Neural cell (in vitro differentiated cells): Measurements from ENCODE around the gene FNBP1L. TPM values are rescaled to one million over a fixed set of nuclear protein-coding genes. Genes with fewer than 3 reads are reported as not detected.

Experiments
- H2AFZ ChIP-seq: fragments of 200-600, 300-800 bp; sonication (generic), shearing (Covaris generic); 2 replicates; pipeline ENCODE4 v1.6.0; 2014; ENCODE audit warnings: low read depth, mild to moderate bottlenecking, antibody characterized with exemption, low read length, moderate library complexity
- H3F3A ChIP-seq: fragments of 200-600 bp; shearing (Covaris generic); 2 replicates; pipeline ENCODE4 v1.6.1; 2016; ENCODE audit warnings: mild to moderate bottlenecking, moderate library complexity, mixed read lengths, antibody characterized with exemption, low read length; ENCODE audit not compliant: insufficient read depth, poor library complexity, severe bottlenecking
- H3K27ac ChIP-seq: fragments of 200-600, 300-800 bp; sonication (generic), shearing (Covaris generic); 2 replicates; pipeline ENCODE4 v1.5.1; 2014; ENCODE audit warnings: mild to moderate bottlenecking, low read length, moderate library complexity
- H3K27me3 ChIP-seq: fragments of 300-800, 200-600 bp; sonication (generic), shearing (Covaris generic); 2 replicates; pipeline ENCODE4 v1.6.0; 2014; ENCODE audit warnings: mild to moderate bottlenecking, low read depth, low read length, moderate library complexity; ENCODE audit not compliant: insufficient read depth
- H3K36me3 ChIP-seq: fragments of 300-800, 200-600 bp; sonication (generic), shearing (Covaris generic); 2 replicates; pipeline ENCODE4 v1.5.1; 2014; ENCODE audit warnings: mild to moderate bottlenecking, antibody characterized with exemption, low read length, moderate library complexity; ENCODE audit not compliant: insufficient read depth
- H3K4me2 ChIP-seq: fragments of 300-800, 200-600 bp; sonication (generic), shearing (Covaris generic); 2 replicates; pipeline ENCODE4 v1.6.0; 2014; ENCODE audit warnings: mild to moderate bottlenecking, low read length
- H3K4me3 ChIP-seq: fragments of 300-800, 200-600 bp; sonication (generic), shearing (Covaris generic); 2 replicates; pipeline ENCODE4 v1.5.1; 2014; ENCODE audit warnings: mild to moderate bottlenecking, low read length, moderate library complexity
- H3K79me2 ChIP-seq: fragments of 200-600 bp; shearing (Covaris generic); replicated peaks from 2 replicates; pipeline ENCODE4 v1.6.0; 2014; ENCODE audit warnings: mild to moderate bottlenecking, low read length, moderate library complexity; ENCODE audit not compliant: insufficient read depth
- H3K9ac ChIP-seq: fragments of 300-800, 200-600 bp; sonication (generic), shearing (Covaris generic); 2 replicates; pipeline ENCODE4 v1.6.1; 2016; ENCODE audit warnings: mild to moderate bottlenecking, low read length, mixed read lengths
- H3K9me2 ChIP-seq: fragments of 200-600 bp; shearing (Covaris generic); 2 replicates; pipeline ENCODE4 v1.6.1; 2016; ENCODE audit warnings: mild to moderate bottlenecking, low read length, mixed read lengths; ENCODE audit not compliant: insufficient read depth
- H3K9me3 ChIP-seq: fragments of 200-600, 300-800 bp; sonication (generic), shearing (Covaris generic); 2 replicates; pipeline ENCODE4 v1.6.1; 2016; ENCODE audit warnings: mild to moderate bottlenecking, mixed run types, low read length, moderate library complexity, mixed read lengths
- H4K20me1 ChIP-seq: fragments of 200-600 bp; shearing (Covaris generic); 2 replicates; pipeline ENCODE4 v1.6.1; 2016; ENCODE audit warnings: mild to moderate bottlenecking, mixed run types; ENCODE audit not compliant: insufficient read depth
- EP300 ChIP-seq: fragments of 450-650 bp; conservative IDR thresholded peaks from 2 replicates; pipeline ENCODE4 v1.6.1; 2014; ENCODE audit warnings: antibody characterized with exemption, mild to moderate bottlenecking, moderate library complexity; ENCODE audit not compliant: poor library complexity, severe bottlenecking
- EZH2 ChIP-seq: fragments of 200-600, 300-800 bp; shearing (Covaris generic), sonication (generic); IDR thresholded peaks from 2 replicates; pipeline ENCODE4 v1.6.1; 2014; ENCODE audit warnings: antibody characterized with exemption, low read length, borderline replicate concordance, mild to moderate bottlenecking; ENCODE audit not compliant: insufficient read depth, poor library complexity, severe bottlenecking
- MXI1 ChIP-seq: fragments of 450-650 bp; conservative IDR thresholded peaks from 2 replicates; pipeline ENCODE4 v1.6.1; 2014; ENCODE audit warnings: antibody characterized with exemption, mild to moderate bottlenecking; ENCODE audit not compliant: poor library complexity, severe bottlenecking
- POLR2AphosphoS5 ChIP-seq: IDR thresholded peaks from 2 replicates; pipeline ENCODE4 v1.6.1; 2012
- RAD21 ChIP-seq: fragments of 450-650 bp; conservative IDR thresholded peaks from 2 replicates; pipeline ENCODE4 v1.6.1; 2014; ENCODE audit warnings: antibody characterized with exemption, mild to moderate bottlenecking, moderate library complexity
- SMC3 ChIP-seq: fragments of 450-650 bp; conservative IDR thresholded peaks from 2 replicates; pipeline ENCODE4 v1.6.1; 2014; ENCODE audit warnings: antibody characterized with exemption, mild to moderate bottlenecking, moderate library complexity; ENCODE audit not compliant: poor library complexity
- TAF1 ChIP-seq: IDR thresholded peaks from 2 replicates; pipeline ENCODE4 v1.6.1; 2012; ENCODE audit warnings: low read depth
- polyA plus RNA-seq: library from polyadenylated mRNA; depleted of rRNA; stranded (reverse); fragments of >200 nt; gene quantifications from 2 replicates; pipeline ENCODE4 v1.2.3, GENCODE V29; 2014
- TF ChIP-seq, protein P1 (sequence below): IDR thresholded peaks from 2 replicates; pipeline ENCODE4 v1.6.1; 2012; ENCODE audit warnings: borderline replicate concordance
- TF ChIP-seq, protein P2 (sequence below): fragments of 450-650 bp; IDR thresholded peaks from 2 replicates; pipeline ENCODE4 v1.5.1; 2014; ENCODE audit warnings: antibody characterized with exemption, mild to moderate bottlenecking, moderate library complexity; ENCODE audit not compliant: poor library complexity, severe bottlenecking

Gene FNBP1L
- polyA plus RNA-seq, 1 donor from 2014 or later, result 1,044 TPM

DNA sequence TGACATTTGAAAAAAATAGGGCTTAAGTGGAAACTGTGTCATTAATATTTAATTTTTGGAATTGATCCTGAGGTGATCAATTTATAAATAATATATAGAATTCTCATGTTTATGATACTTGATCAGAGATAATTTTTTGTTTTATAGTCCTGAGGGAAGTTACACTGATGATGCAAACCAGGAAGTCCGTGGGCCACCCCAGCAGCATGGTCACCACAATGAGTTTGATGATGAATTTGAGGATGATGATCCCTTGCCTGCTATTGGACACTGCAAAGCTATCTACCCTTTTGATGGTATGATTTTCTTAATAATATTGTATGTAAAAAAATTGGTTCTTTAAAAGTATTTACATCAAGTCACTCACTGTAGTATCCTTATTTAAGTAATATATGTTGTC is 101.2 kb downstream of the FNBP1L start:
- TF ChIP-seq POLR2AphosphoS5 (no peak), EZH2 (no peak), SMC3 (no peak), TAF1 (no peak), EP300 (no peak), MXI1 (no peak), RAD21 (no peak)
- TF ChIP-seq, protein P1, sequence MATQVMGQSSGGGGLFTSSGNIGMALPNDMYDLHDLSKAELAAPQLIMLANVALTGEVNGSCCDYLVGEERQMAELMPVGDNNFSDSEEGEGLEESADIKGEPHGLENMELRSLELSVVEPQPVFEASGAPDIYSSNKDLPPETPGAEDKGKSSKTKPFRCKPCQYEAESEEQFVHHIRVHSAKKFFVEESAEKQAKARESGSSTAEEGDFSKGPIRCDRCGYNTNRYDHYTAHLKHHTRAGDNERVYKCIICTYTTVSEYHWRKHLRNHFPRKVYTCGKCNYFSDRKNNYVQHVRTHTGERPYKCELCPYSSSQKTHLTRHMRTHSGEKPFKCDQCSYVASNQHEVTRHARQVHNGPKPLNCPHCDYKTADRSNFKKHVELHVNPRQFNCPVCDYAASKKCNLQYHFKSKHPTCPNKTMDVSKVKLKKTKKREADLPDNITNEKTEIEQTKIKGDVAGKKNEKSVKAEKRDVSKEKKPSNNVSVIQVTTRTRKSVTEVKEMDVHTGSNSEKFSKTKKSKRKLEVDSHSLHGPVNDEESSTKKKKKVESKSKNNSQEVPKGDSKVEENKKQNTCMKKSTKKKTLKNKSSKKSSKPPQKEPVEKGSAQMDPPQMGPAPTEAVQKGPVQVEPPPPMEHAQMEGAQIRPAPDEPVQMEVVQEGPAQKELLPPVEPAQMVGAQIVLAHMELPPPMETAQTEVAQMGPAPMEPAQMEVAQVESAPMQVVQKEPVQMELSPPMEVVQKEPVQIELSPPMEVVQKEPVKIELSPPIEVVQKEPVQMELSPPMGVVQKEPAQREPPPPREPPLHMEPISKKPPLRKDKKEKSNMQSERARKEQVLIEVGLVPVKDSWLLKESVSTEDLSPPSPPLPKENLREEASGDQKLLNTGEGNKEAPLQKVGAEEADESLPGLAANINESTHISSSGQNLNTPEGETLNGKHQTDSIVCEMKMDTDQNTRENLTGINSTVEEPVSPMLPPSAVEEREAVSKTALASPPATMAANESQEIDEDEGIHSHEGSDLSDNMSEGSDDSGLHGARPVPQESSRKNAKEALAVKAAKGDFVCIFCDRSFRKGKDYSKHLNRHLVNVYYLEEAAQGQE, result no peak
- TF ChIP-seq, protein P2, sequence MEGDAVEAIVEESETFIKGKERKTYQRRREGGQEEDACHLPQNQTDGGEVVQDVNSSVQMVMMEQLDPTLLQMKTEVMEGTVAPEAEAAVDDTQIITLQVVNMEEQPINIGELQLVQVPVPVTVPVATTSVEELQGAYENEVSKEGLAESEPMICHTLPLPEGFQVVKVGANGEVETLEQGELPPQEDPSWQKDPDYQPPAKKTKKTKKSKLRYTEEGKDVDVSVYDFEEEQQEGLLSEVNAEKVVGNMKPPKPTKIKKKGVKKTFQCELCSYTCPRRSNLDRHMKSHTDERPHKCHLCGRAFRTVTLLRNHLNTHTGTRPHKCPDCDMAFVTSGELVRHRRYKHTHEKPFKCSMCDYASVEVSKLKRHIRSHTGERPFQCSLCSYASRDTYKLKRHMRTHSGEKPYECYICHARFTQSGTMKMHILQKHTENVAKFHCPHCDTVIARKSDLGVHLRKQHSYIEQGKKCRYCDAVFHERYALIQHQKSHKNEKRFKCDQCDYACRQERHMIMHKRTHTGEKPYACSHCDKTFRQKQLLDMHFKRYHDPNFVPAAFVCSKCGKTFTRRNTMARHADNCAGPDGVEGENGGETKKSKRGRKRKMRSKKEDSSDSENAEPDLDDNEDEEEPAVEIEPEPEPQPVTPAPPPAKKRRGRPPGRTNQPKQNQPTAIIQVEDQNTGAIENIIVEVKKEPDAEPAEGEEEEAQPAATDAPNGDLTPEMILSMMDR, result no peak
- no peaks in the 10 kb centered on the region for H3K9me2 ChIP-seq
- peaks cover 11% of the 10 kb centered on the region for H3K36me3 ChIP-seq
- no peaks in the 10 kb centered on the region for H3K27me3 ChIP-seq
- no peaks in the 10 kb centered on the region for H3K9me3 ChIP-seq
- no peak overlapping the region for H2AFZ ChIP-seq
- no peaks in the 10 kb centered on the region for H4K20me1 ChIP-seq
- no peak overlapping the region for H3K9ac ChIP-seq
- H3F3A ChIP-seq, result peaks cover 5% of the 10 kb centered on the region
- H3K27ac ChIP-seq, result no peak overlapping the region
- no peaks in the 10 kb centered on the region for H3K79me2 ChIP-seq
- no peak overlapping the region for H3K4me2 ChIP-seq
- H3K4me3 ChIP-seq, result no peak overlapping the region

DNA sequence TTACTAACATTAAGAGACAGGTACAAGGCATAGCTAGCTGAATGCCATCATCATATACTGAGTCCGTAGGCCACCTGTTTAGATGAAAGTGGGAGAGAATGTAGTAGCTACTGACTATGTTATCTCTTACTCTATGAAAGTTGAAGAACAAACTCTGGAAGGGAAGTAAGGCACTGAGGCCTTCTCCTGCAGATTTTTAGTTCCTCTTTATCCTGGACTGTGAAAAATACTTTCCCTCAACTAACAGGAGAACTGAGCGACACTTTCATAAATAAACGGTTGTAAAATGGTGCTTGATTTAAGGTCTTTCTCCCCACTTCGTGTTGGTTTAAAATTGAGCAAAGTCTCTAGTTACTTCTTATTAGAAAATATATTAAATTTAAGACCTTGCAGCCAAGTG is 101.9 kb downstream of the FNBP1L start:
- Histone ChIP-seq H3K4me2 (no peak overlapping the region), H3K4me3 (no peak overlapping the region), H3K27ac (no peak overlapping the region), H3K9me2 (no peaks in the 10 kb centered on the region), H4K20me1 (no peaks in the 10 kb centered on the region), H2AFZ (no peak overlapping the region), H3K9ac (no peak overlapping the region), H3K36me3 (peaks cover 11% of the 10 kb centered on the region), H3K9me3 (no peaks in the 10 kb centered on the region), H3K27me3 (no peaks in the 10 kb centered on the region), H3F3A (peaks cover 5% of the 10 kb centered on the region), H3K79me2 (no peaks in the 10 kb centered on the region)
- TF ChIP-seq TAF1 (no peak), RAD21 (no peak), EZH2 (no peak), SMC3 (no peak), POLR2AphosphoS5 (no peak), EP300 (no peak), MXI1 (no peak)
- TF ChIP-seq, protein P1, result no peak
- TF ChIP-seq, protein P2, result no peak
